LoVo (cell line): ENCODE data around the gene PTTG1IP.
"Not testable (repeated sequence)": the region's sequence is repeated elsewhere in the genome, so short reads cannot be mapped to it uniquely, and the experiment has no call there.

Experiments
- DNase-seq: peaks from one replicate; pipeline ENCODE4 v3.0.0-alpha.2; 2016; ENCODE audit warnings: low spot score

PTTG1IP gene

DNA sequence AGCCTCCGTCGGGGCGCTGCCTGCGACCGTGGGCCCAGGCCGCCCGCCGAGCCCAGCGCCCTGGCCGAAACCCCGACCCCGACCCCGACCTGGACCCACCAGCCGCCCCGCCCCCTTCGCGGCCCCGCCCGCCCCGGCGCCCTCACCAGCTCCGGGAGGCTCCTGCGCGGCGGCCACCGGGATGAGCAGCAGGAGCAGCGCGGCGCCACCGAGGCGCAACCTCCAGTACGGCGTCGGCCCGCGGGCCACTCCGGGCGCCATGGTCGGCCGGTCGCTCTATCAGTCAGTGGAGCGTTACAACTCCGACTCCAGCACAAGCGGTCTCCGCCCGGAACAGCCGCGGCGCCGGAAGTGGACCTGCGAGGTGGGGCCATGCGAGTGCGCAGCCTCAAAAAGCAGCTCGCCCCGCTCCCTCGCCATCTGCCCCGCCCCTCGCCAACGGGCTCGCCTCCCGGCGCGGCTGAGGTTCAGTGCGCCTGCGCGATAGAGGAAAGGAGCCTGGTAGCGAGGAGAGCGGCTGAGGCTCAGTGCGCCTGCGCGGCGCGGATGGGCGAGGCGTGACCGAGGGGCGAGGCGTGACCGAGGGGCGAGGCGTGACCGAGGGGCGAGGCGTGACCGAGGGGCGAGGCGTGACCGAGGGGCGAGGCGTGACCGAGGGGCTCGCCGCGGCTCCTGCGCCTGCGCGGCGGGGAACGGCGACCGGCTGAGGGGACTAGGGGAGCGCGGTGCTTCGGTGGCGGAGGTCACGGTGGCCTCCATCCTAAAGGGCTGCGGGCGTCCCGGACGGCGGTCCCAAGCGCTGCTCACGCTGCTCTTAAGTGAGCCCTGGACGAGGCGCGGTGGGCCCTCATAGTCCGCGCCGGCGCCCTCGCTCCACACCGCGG lies at the start of gene PTTG1IP:
Gene PTTG1IP (minus strand): TSS at position 335 of the 884 bp plus-strand sequence. CDS start 74 bp downstream, at position 261.
- peak; percentile 99 for DNase-seq

DNA sequence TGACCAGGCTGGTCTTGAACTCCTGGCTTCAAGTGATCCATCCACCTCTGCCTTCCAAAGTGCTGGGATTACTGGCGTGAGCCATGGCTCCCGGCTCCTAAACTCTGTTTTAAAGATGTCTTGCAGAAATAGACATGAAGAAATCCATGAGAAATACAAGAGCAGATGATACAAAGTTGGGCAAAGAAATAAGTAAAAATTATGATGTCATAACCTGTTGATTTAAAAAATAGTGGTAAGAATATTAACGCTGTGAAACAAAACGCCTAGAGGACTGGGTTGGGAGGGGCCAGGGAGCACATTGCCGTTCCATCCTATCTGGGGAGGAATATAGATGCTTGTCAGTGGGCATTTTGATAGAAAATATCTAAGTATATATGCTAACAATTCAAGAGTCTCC lies 48.4 kb upstream of the PTTG1IP start:
- no peak for DNase-seq

- no peak for DNase-seq
These were observed 47.5 kb upstream of the PTTG1IP start, which contains the start of gene ITGB2 for GRCh38 chr21:44920694-44921604. Gene ITGB2, minus strand, starts transcription at chr21:44920899. Its CDS starts 10,117 bp downstream, at chr21:44910782.

DNA sequence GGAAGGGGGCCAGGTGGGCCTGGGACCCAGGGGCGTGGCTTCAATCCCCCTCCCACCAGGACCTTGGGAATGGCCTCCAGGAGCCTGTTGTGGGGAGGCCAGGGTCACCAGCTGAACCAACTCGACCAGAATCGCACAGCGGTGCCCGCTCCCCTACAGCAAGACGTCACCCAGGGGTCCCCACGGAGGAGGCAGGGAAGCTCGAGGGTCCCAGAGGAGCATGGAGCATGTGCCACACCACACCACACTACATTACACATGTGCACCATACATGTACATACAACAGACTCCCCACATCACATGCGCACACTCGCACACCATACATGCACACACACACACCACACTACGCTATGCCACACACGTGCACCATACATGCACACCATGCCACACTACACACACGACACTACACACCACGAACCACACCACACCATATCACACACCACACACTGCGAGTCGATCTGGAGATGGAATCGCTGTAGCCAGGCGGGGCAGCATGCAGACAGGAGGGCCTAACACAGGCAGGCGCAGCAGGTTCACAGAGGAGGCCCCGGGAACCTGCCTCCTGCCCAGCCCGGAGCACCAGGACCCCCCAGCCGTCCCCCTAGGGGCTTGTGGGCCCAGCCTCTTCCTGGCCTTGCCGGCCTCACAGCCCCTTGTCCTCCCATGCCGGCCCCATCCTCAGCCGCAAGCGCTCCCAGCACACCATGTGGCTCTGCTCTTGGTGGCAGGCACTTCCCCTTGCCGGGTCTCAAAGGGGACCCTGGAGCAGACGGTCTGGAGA lies 46.6 kb upstream of the PTTG1IP start:
- DNase-seq = no peak

- DNase-seq = no peak
These were observed 45.8 kb upstream of the PTTG1IP start for GRCh38 chr21:44919111-44919912.

DNA sequence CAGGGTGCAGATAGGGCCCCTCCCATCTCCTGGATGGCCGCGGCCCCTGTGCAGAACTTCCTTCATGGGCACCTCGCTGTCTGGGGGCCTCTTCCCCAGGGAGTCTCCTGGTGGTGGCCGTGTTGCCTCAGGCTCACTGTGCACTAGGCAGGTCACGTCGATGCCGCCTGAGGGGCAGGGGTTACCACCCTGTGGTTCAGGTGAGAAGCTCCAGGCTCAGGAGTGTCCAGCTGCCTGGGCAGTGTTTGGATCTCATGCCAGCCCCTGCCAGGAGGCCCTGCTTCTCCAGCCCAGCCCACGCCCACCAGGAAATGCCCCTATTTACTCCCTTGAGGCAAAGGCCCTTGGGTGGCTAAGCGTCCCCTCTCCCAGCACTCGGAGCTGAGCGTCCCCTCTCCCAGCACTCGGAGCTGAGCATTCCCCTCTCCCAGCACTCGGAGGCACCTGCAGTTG lies 45.1 kb upstream of the PTTG1IP start:
- no peak for DNase-seq

DNA sequence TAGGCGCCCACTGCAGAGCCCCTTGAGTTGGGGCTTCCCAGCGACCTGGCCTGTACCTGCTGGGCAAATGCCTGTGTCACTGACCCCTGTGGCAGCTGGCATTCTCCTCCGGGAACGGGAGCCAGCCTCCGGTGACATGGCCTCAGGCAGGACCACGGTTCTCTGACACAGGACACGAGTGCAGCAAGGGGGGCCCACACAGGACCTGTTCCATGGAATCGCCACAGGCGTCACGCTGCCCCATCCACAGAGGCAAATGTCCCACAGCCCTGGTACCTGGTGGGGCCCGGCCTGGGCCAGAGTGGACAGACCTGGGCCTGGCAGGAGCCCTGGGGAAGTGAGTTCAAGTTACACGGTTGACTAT lies 44.6 kb upstream of the PTTG1IP start:
- no peak for DNase-seq

DNA sequence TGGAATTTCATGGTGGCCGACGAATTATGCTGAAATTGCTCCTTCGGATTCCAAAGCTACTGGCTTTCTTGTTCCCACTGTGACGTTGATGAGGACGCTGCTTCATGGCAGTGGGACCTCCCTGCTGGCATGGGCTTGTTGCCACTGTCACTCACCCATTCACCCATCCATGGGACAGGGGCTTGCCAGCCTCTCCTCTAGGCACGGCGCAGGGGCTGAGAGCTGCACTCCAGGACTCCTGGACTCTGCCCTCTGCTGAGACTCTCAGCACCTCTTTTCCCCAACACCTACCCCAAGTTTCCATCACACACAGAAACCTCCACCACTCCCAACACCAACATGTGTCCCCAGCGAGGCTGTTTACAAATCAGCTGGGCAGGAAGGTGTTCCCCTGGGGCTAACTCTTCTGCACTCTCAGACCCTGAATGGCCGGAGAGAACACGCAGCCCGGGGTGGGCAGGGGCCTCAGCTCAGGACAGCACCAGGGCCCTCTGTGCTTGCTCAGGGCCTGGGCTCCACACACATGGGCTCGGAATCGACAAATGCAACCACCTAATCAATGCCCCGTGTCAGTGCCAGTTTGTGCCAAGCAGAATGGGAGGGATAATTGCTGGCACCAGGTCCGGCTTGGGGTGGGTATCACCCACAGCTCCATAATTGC lies 44.1 kb upstream of the PTTG1IP start:
- DNase-seq = no peak

GRCh38 chr21:44916965-44917364 lies 43.5 kb upstream of the PTTG1IP start:
- DNase-seq = peak; percentile 36

DNA sequence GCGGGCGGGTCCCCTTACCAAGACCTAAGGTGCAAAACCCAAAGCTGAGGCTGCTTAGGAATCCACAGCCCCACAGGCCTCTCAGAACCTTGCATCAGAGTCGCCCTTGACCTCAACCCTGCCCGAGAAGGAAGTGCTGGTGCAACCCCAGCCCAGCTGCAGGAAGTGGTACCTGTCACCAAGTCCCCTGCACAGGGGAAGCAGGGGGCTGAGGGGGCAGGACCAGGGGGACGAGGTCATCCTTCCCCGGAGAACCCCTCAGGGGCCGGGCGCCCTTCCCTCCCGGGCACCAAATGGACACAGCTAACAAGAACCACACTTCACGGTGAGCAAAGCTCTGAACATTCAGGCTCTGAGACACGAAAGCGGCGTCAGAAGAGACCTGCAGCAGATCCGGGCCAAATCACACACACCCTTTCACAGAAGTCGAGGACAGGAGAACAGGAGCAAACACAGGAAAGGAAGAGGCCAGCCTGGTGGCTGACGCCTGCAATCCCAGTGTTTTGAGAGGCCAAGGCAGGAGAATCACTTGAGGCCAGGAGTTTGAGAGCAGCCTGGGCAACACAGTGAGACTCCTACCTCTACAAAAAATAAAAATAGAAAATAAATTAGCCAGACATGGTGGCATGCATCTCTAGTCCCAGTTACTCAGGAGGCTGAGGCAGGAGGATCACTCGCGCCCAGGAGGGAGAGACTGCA lies 40.8 kb upstream of the PTTG1IP start:
- no peak for DNase-seq

DNA sequence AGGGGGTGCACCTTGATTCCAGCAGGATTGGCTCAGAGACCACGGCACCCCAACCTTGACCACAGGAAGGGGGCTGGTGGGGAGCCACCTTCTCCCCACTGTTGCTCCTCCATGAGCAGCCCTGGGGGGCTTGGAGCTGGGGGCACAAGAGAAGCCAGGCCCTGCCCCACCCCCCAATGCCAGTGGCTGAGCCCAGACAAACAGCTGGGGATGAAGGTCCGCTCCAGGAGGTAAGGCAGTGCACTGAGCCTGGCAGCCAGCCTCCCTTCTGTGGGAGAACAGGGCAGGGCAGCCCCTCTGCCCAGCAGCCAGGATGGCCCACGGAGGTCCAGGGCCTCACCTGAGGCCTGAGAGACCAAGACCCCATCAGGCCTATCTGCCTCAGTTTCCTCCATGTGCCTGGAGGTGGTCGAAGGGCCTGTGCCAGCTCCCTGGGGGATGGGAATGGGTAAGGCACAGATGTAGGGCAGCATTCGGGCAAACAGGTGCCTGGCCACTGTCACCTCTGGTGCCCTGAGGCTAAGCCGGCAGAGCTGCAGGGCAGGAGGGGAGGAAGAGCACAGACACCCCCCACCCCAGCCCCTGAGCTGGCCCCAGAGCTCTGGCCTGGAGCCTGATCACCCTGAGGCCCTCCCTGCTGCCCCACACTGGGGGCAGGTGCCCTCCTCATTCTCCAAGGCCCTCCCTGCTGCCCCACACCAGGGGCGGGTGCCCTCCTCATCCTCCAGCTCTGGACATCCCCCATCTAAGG lies 40.1 kb upstream of the PTTG1IP start:
- DNase-seq = no peak

DNA sequence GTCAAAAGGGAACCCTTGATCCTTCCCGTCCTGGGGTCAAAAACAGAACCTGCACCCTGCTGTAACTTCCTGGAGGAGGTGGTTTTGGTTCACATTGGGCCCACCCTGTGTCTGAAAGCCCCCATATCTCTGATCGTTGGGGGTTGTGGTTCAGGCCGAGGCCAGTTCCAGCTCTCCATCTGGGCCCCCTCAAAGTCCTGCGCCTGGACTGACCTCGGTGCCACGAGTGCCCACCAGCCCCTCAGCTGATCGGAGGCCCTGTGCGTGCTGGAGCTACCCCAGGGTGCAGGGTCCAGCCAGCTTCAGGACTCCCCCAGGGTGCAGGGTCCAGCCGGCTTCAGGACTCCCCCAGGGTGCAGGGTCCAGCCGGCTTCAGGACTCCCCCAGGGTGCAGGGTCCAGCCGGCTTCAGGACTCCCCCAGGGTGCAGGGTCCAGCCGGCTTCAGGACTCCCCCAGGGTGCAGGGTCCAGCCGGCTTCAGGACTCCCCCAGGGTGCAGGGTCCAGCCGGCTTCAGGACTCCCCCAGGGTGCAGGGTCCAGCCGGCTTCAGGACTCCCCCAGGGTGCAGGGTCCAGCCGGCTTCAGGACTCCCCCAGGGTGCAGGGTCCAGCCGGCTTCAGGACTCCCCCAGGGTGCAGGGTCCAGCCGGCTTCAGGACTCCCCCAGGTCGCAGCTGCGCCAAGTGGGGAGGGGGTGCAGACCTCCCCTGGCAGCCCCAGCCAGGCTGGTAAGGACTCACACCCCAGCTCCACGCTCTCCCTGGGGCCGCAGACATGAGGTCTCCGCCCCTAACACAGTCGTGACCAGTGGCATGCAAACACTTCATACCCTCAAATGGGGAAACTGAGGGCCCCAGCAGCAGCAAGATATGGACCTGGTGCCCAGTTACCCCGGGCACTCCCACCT lies 39.3 kb upstream of the PTTG1IP start:
- DNase-seq = not testable (repeated sequence)

- DNase-seq = no peak
These were observed 38.6 kb upstream of the PTTG1IP start for GRCh38 chr21:44912158-44912473.

DNA sequence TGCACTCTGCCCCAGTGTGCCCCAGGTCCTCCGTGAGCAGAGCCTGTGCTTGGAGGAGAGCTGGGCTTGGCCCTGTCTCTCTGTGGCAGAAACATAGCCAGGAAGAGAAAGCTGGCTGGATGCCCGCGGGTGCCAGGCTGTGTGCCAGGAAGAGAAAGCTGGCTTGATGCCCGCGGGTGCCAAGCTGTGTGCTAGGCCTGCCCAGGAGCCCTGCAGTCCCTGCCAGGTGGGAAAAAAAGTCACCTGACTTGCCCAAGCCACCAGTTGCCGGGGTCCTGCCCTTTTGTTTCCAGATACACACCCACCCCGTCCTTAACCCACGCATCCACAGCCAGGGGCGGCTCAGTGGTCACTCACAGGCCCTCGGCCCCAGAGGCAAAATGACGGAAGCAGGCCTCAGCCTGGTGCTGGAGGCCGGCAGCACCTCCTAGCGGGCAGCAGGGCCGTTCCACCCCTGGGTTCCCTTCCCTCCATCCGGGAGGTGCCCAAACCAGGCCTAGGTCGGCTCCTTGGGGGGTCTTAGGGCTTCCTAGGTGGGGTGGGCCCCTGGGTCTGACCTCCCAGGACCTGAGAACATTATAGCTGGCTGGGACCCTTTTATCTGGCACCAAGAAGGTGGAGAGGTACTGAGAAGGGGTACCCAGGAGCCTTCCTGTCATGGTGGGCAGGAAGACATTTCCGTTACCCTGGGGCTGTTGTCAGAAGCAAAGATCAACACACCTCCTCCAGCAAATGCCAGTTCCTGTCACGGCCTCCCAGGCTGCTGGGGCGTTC lies 38.1 kb upstream of the PTTG1IP start:
- DNase-seq = peak; percentile 39

DNA sequence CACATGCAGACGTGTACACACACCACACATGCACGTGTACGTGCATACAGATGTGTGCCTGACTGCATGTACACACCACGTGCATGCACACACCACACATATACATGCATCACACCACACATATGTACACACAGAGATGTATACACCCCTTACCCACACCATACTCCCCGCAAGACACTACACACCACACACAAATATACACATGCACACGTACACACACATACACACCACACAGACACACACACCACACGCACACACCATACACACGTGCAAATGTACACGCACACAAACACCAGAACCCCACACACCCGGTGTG lies 37.5 kb upstream of the PTTG1IP start:
- no peak for DNase-seq

GRCh38 chr21:44910229-44911067 lies 37.0 kb upstream of the PTTG1IP start:
- no peak for DNase-seq

DNA sequence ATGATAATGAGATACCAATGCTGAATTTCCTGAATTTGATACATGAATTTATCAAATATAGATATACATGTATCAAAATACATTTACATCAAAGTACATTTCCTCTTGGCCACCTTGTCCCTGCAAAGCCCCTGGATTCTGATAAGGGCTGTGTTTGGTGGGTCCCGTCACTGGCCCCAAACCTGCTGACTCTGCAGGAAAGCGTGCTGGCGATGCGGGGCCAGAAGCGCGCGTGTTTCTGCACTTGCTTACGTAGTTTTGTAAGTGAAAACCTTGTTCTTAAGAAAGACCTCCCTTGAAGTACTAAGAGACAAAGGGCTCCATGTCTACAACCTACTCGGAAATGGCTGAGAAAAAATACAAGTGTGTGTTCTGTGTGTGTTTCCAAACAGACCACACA lies 36.2 kb upstream of the PTTG1IP start:
- DNase-seq = no peak
